Fibroblast of lung (primary cell): ENCODE data around the gene CHRNA10. TPM values are rescaled to one million over a fixed set of nuclear protein-coding genes. Genes with fewer than 3 reads are reported as not detected.

ENCODE experiments used
- DNase-seq, 2 donors: peaks; one replicate each; pipeline versions ENCODE4 v3.0.0 to v3.0.0-alpha.2; 2010; ENCODE audit warnings: low read depth in 2 of 2
- H2AFZ ChIP-seq: 2 replicates; pipeline ENCODE4 v1.5.1; 2012; ENCODE audit warnings: low read length, control low read depth, inconsistent platforms
- H3K27ac ChIP-seq: 2 replicates; pipeline ENCODE4 v1.5.1; 2011; ENCODE audit warnings: low read length, control low read depth; ENCODE audit not compliant: insufficient read depth
- H3K27me3 ChIP-seq: 2 replicates; pipeline ENCODE4 v1.5.1; 2011; ENCODE audit warnings: mild to moderate bottlenecking, low read length; ENCODE audit not compliant: control insufficient read depth, insufficient read depth
- H3K36me3 ChIP-seq: 2 replicates; pipeline ENCODE4 v1.5.1; 2011; ENCODE audit warnings: low read length; ENCODE audit not compliant: control insufficient read depth, insufficient read depth
- H3K4me1 ChIP-seq: 2 replicates; pipeline ENCODE4 v1.5.1; 2011; ENCODE audit warnings: low read length; ENCODE audit not compliant: control insufficient read depth, insufficient read depth; ENCODE audit errors: extremely low read depth
- H3K4me2 ChIP-seq: 2 replicates; pipeline ENCODE4 v1.5.1; 2011; ENCODE audit warnings: low read length, control low read depth; ENCODE audit not compliant: insufficient read depth; ENCODE audit errors: extremely low read depth
- H3K4me3 ChIP-seq, 4 experiments: fragments of 200-600 bp in 1 of 4; sonication (generic) in 1 of 4; replicated peaks in 1 of 4; 2 replicates each; pipeline ENCODE4 v1.5.1; 2011 to 2016; ENCODE audit warnings: low read length in 4 of 4, low read depth in 3 of 4, mild to moderate bottlenecking in 3 of 4, control low read depth in 2 of 4, inconsistent platforms in 1 of 4, mixed read lengths in 1 of 4; ENCODE audit not compliant: insufficient read depth in 1 of 4; ENCODE audit errors: control extremely low read depth in 1 of 4
- H3K79me2 ChIP-seq: 2 replicates; pipeline ENCODE4 v1.5.1; 2012; ENCODE audit warnings: mild to moderate bottlenecking, low read length, inconsistent platforms; ENCODE audit not compliant: control insufficient read depth, insufficient read depth
- H3K9ac ChIP-seq: 2 replicates; pipeline ENCODE4 v1.5.1; 2011; ENCODE audit warnings: mild to moderate bottlenecking, low read length, control low read depth; ENCODE audit not compliant: insufficient read depth
- H3K9me3 ChIP-seq: 2 replicates; pipeline ENCODE4 v1.5.1; 2012; ENCODE audit warnings: low read depth, low read length; ENCODE audit not compliant: control insufficient read depth, insufficient read depth
- H4K20me1 ChIP-seq: 2 replicates; pipeline ENCODE4 v1.5.1; 2011; ENCODE audit warnings: low read length; ENCODE audit not compliant: control insufficient read depth, insufficient read depth; ENCODE audit errors: extremely low read depth
- CTCF ChIP-seq, 2 donors: IDR thresholded peaks in 1 of 2; conservative IDR thresholded peaks in 1 of 2; 1 replicate in 1 of 2; 2 replicates in 1 of 2; pipeline ENCODE4 v1.5.1; 2011 to 2012; ENCODE audit warnings: low read length in 2 of 2, control low read depth in 1 of 2, inconsistent platforms in 1 of 2, low read depth in 1 of 2, mild to moderate bottlenecking in 1 of 2
- EZH2 ChIP-seq: IDR thresholded peaks from 2 replicates; pipeline ENCODE4 v1.5.1; 2012; ENCODE audit warnings: low read length, control low read depth, mild to moderate bottlenecking; ENCODE audit errors: missing control alignments
- polyA minus RNA-seq: library from RNA; depleted of rRNA, polyadenylated mRNA; stranded (reverse); fragments of >200 nt; gene quantifications from 2 replicates; pipeline ENCODE4 v1.2.3, GENCODE V29; 2011; ENCODE audit warnings: low replicate concordance
- polyA plus RNA-seq, 2 donors: library from polyadenylated mRNA; depleted of rRNA in 1 of 2; stranded (reverse) in 1 of 2; unstranded in 1 of 2; fragments of >200 nt; gene quantifications; 2 replicates each; pipeline ENCODE4 v1.2.1, GENCODE V29; 2011 to 2012; ENCODE audit warnings: missing spikeins in 1 of 2
- total RNA-seq: library from RNA; depleted of rRNA; stranded (reverse); fragments of >200 nt; gene quantifications from 2 replicates; pipeline ENCODE4 v1.2.1, GENCODE V29; 2014

Gene CHRNA10, protein sequence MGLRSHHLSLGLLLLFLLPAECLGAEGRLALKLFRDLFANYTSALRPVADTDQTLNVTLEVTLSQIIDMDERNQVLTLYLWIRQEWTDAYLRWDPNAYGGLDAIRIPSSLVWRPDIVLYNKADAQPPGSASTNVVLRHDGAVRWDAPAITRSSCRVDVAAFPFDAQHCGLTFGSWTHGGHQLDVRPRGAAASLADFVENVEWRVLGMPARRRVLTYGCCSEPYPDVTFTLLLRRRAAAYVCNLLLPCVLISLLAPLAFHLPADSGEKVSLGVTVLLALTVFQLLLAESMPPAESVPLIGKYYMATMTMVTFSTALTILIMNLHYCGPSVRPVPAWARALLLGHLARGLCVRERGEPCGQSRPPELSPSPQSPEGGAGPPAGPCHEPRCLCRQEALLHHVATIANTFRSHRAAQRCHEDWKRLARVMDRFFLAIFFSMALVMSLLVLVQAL
- total RNA-seq (0.50 and 0.51 TPM in 2 replicates), polyA plus RNA-seq (0.16 and 0.23 TPM in 2 replicates), polyA minus RNA-seq (0.16 TPM in 1 of 2 replicates, not detected in the other)
- 0.13 and 0.23 TPM in 2 replicates for polyA plus RNA-seq (2012)

DNA sequence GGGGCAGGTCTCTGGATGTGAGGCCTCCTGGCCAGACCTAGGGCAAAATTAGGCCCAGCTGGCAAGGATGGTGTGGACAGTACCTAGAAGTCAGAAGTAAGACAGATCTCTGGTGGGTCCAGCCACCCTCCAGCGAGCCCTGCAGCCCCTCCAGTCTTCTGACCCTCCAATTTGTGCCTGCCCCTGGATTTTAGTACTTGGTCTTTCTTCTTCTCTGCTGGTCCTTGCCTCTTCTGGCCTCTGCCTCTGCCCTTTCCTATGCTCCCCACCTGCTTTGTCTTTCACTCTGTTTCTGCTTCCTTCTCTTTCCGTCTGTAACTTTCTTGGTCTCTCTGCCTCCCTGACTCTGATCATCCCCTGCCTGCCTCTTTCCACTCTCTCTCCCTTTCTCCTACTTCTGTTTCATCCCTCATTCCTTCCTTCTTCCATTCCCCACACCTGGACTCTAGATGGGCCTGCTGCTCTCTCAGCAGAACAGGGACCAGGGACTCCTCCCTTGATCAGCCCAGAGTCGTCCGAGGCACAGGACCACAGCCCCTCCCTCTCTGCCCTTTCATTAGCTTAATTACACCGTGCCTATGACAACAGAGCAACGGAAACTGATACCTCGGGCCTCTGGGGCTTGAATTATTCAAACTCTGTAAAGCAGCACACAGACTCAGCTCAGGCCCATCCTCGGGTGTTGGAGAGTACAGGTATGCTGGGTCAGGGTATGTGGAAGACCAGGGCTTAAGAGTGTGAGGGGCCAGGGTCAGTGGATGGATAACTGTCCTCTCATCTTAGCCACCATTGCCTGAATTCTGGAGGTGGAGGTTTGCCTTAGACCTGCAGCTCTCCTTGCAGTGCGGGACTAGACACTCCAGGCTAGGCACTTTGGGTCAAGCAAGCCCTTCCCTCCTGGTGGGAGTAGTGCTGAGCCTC is at the start of gene CHRNA10:
CHRNA10 (minus strand) TSS at position 51 of the 921 bp plus-strand sequence. CDS start 72 bp downstream, outside the sequence.
- no peak within 1 kb of the TSS for H2AFZ ChIP-seq
- H3K9me3 ChIP-seq = no peaks in the 10 kb centered on the region
- no peak within 1 kb of the TSS for H3K27ac ChIP-seq
- no peak for DNase-seq
- H4K20me1 ChIP-seq = no peaks in the 10 kb centered on the region
- no peaks in the 10 kb centered on the region for H3K79me2 ChIP-seq
- H3K9ac ChIP-seq = no peak within 1 kb of the TSS
- H3K36me3 ChIP-seq = peaks cover 19% of the 10 kb centered on the region
- TF ChIP-seq CTCF (conservative IDR thresholded peaks at IDR 0.05 in 1 of 2, IDR thresholded peaks at IDR 0.05 in 1 of 2; ENCODE audit: low read depth in 1 of 2, low read length in 2 of 2) = no peak
- no peak for TF ChIP-seq EZH2
- no peaks in the 10 kb centered on the region for H3K4me1 ChIP-seq
- H3K4me2 ChIP-seq = no peak within 1 kb of the TSS
- no peak within 1 kb of the TSS for H3K4me3 ChIP-seq
- H3K27me3 ChIP-seq = no peaks in the 10 kb centered on the region

DNA sequence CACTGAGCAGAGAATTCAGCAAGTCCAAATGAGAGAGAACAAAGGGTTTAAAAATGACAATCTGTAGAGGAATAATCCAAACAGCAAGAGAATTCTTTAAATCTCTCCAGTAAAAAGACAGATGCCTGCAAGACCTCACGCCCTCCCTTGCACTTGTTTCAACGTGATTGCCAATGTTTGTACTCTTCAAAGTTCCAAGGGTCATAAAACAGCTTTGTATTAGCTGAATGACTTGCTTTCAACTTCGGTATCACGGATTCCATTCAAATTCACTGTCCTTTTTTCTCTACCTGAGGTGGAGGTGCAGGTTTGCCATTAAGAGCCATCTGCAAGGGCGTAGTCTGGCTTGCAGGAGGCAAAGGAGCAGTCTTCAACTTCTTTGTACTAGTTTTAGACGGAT is 41.1 kb upstream of the CHRNA10 start:
- no peaks in the 10 kb centered on the region for H3K4me1 ChIP-seq
- no peaks in the 10 kb centered on the region for H4K20me1 ChIP-seq
- no peaks in the 10 kb centered on the region for H3K27me3 ChIP-seq
- H3K9ac ChIP-seq = no peak overlapping the region
- TF ChIP-seq CTCF (conservative IDR thresholded peaks at IDR 0.05 in 1 of 2, IDR thresholded peaks at IDR 0.05 in 1 of 2; ENCODE audit: low read depth in 1 of 2, low read length in 2 of 2) = no peak
- no peak for TF ChIP-seq EZH2
- no peak overlapping the region for H3K27ac ChIP-seq
- H3K4me2 ChIP-seq = no peak overlapping the region
- H2AFZ ChIP-seq = no peak overlapping the region
- H3K36me3 ChIP-seq = peaks cover 11% of the 10 kb centered on the region
- H3K9me3 ChIP-seq = no peaks in the 10 kb centered on the region
- no peaks in the 10 kb centered on the region for H3K79me2 ChIP-seq
- DNase-seq = no peak
- no peak overlapping the region for H3K4me3 ChIP-seq
